Measurements from ENCODE around the gene NOP14.

GRCh38 chr4:2977211-2978088 is 14.2 kb upstream of the NOP14 start:
- TF ChIP-seq CTCF (IDR thresholded peaks at IDR 0.05) (no peak), POLR2A (IDR thresholded peaks at IDR 0.05) (no peak)

All from testis (tissue), 2 donors.